Sigmoid colon (tissue), 4 donors: ENCODE data around the gene INPP5F.

Experiments used
- CTCF ChIP-seq, 4 experiments: fragments of 450-650 bp in 3 of 4; fragments of 200-600 bp in 1 of 4; IDR thresholded peaks; one replicate each; pipeline ENCODE4 v1.5.1; 2016 to 2019; ENCODE audit warnings: antibody characterized with exemption in 4 of 4, mild to moderate bottlenecking in 3 of 4, moderate library complexity in 2 of 4
- EP300 ChIP-seq, 4 donors: sonication (generic); formaldehyde crosslinking; IDR thresholded peaks; one replicate each; pipeline ENCODE4 v1.6.1; 2017; ENCODE audit warnings: antibody characterized with exemption in 4 of 4
- POLR2A ChIP-seq, 2 donors: fragments of 450-650 bp; IDR thresholded peaks; one replicate each; pipeline ENCODE4 v1.6.1; 2016; ENCODE audit warnings: antibody characterized with exemption in 2 of 2, mild to moderate bottlenecking in 2 of 2, moderate library complexity in 2 of 2
- POLR2AphosphoS5 ChIP-seq, 4 donors: sonication (generic); formaldehyde crosslinking; IDR thresholded peaks; one replicate each; pipeline ENCODE4 v1.6.1; 2017; ENCODE audit warnings: antibody characterized with exemption in 4 of 4

- TF ChIP-seq POLR2AphosphoS5 (IDR thresholded peaks at IDR 0.05) = no peak
- TF ChIP-seq CTCF (IDR thresholded peaks at IDR 0.05) = no peak
- no peak for TF ChIP-seq POLR2A (IDR thresholded peaks at IDR 0.05)
- TF ChIP-seq EP300 (IDR thresholded peaks at IDR 0.05) = no peak
Observed at GRCh38 chr10:119747940-119748339, 22.1 kb downstream of the INPP5F start.
